GM21825 (cell line): ENCODE results near the gene PNMA3.
A peak's percentile ranks its signal among the peaks of the same experiment; 100 is the strongest.
"Not testable (repeated sequence)": the region's sequence is repeated elsewhere in the genome, so short reads cannot be mapped to it uniquely, and the experiment has no call there.

Source experiments
- ATAC-seq: cut with Tn5 transposase; IDR thresholded peaks from one replicate; pipeline ENCODE4 v1.9.1; 2021; ENCODE audit warnings: mild to moderate bottlenecking, moderate library complexity; ENCODE audit not compliant: unreplicated experiment

The PNMA3 gene

GRCh38 chrX:153055871-153056749, at the start of gene PNMA3:
Gene PNMA3 (plus strand): TSS chrX:153056470. CDS start chrX:153057056, 586 bp downstream.
- ATAC-seq: no peak

- ATAC-seq: not testable (repeated sequence)
Measured at GRCh38 chrX:153017174-153017573, 39.1 kb upstream of the PNMA3 start.

- ATAC-seq: no peak
Measured at GRCh38 chrX:153019166-153019565, 37.1 kb upstream of the PNMA3 start.

GRCh38 chrX:153026501-153026900, 29.8 kb upstream of the PNMA3 start:
- ATAC-seq: not testable (repeated sequence)

- ATAC-seq: not testable (repeated sequence)
Measured at GRCh38 chrX:153028487-153028886, 27.8 kb upstream of the PNMA3 start.

- ATAC-seq: no peak
Measured at GRCh38 chrX:153029162-153029561, 27.1 kb upstream of the PNMA3 start.

- no peak for ATAC-seq
Measured at GRCh38 chrX:153029875-153030274, 26.4 kb upstream of the PNMA3 start.

GRCh38 chrX:153030801-153031200, 25.5 kb upstream of the PNMA3 start:
- no peak for ATAC-seq

- peak; percentile 81 for ATAC-seq
Measured at GRCh38 chrX:153032397-153033118, 23.7 kb upstream of the PNMA3 start.

- no peak for ATAC-seq
Measured at GRCh38 chrX:153049093-153049492, 7.2 kb upstream of the PNMA3 start.

GRCh38 chrX:153052534-153052933, 3.7 kb upstream of the PNMA3 start:
- no peak for ATAC-seq

GRCh38 chrX:153057281-153057680, 1.0 kb downstream of the PNMA3 start:
- no peak for ATAC-seq

- no peak for ATAC-seq
Measured at GRCh38 chrX:153059191-153060094, 3.2 kb downstream of the PNMA3 start.

GRCh38 chrX:153060095-153060445, 3.8 kb downstream of the PNMA3 start:
- no peak for ATAC-seq

- no peak for ATAC-seq
Measured at GRCh38 chrX:153061732-153062131, 5.5 kb downstream of the PNMA3 start.

- ATAC-seq: no peak
Measured at GRCh38 chrX:153063315-153063714, 7.0 kb downstream of the PNMA3 start.

GRCh38 chrX:153064061-153064460, 7.8 kb downstream of the PNMA3 start:
- ATAC-seq: no peak

GRCh38 chrX:153065389-153065788, 9.1 kb downstream of the PNMA3 start:
- no peak for ATAC-seq

- not testable (repeated sequence) for ATAC-seq
Measured at GRCh38 chrX:153066402-153066801, 10.1 kb downstream of the PNMA3 start.

GRCh38 chrX:153071909-153072583, 15.8 kb downstream of the PNMA3 start, which contains the start of gene PNMA6A:
Gene PNMA6A (plus strand): TSS chrX:153072454. CDS start chrX:153073063, 609 bp downstream.
- not testable (repeated sequence) for ATAC-seq
